Karpas-422 (cell line): ENCODE measurements around the gene OLIG1. TPM values are rescaled to one million over a fixed set of nuclear protein-coding genes. Genes with fewer than 3 reads are reported as not detected.
A peak's percentile ranks its signal among the peaks of the same experiment; 100 is the strongest.

Experiments
- DNase-seq: peaks from one replicate; pipeline ENCODE4 v3.0.0-alpha.2; 2015
- H2AFZ ChIP-seq: fragments of 200-600 bp; sonication (generic); 2 replicates; pipeline ENCODE4 v1.6.1; 2014; ENCODE audit warnings: antibody characterized with exemption, low read length, mixed read lengths
- H3K27ac ChIP-seq: fragments of 200-600 bp; sonication (generic); 2 replicates; pipeline ENCODE4 v1.5.1; 2014; ENCODE audit warnings: mild to moderate bottlenecking, low read length, moderate library complexity
- H3K27me3 ChIP-seq: fragments of 200-600 bp; sonication (generic); 2 replicates; pipeline ENCODE4 v1.6.1; 2014; ENCODE audit warnings: low read length, mixed read lengths
- H3K36me3 ChIP-seq: fragments of 200-600 bp; sonication (generic); 2 replicates; pipeline ENCODE4 v1.6.1; 2014; ENCODE audit warnings: low read length, mixed read lengths; ENCODE audit not compliant: insufficient read depth
- H3K4me1 ChIP-seq: fragments of 200-600 bp; sonication (generic); 2 replicates; pipeline ENCODE4 v1.6.1; 2014; ENCODE audit warnings: mild to moderate bottlenecking, low read length, mixed read lengths
- H3K4me2 ChIP-seq: fragments of 200-600 bp; sonication (generic); 2 replicates; pipeline ENCODE4 v1.6.1; 2014; ENCODE audit warnings: low read length, low read depth, mild to moderate bottlenecking; ENCODE audit not compliant: poor library complexity, severe bottlenecking
- H3K4me3 ChIP-seq: fragments of 200-600 bp; sonication (generic); 2 replicates; pipeline ENCODE4 v1.5.1; 2014; ENCODE audit warnings: mild to moderate bottlenecking, antibody characterized with exemption, low read length, mixed read lengths
- H3K79me2 ChIP-seq: fragments of 200-600 bp; sonication (generic); 2 replicates; pipeline ENCODE4 v1.6.1; 2014; ENCODE audit warnings: mild to moderate bottlenecking, low read length, mixed read lengths
- H3K9ac ChIP-seq: fragments of 200-600 bp; sonication (generic); 2 replicates; pipeline ENCODE4 v1.6.0; 2014; ENCODE audit warnings: low read length
- H3K9me2 ChIP-seq: fragments of 200-600 bp; sonication (generic), shearing (Covaris generic); replicated peaks from 2 replicates; pipeline ENCODE4 v1.6.0; 2014; ENCODE audit warnings: mild to moderate bottlenecking, low read length, moderate library complexity; ENCODE audit not compliant: insufficient read depth
- H3K9me3 ChIP-seq: fragments of 300-700, 200-600 bp; sonication (generic); 2 replicates; pipeline ENCODE4 v1.6.1; 2014; ENCODE audit warnings: low read length, mixed read lengths
- H4K20me1 ChIP-seq: fragments of 200-600 bp; sonication (generic); 2 replicates; pipeline ENCODE4 v1.6.1; 2014; ENCODE audit warnings: mild to moderate bottlenecking, antibody characterized with exemption, low read length, low read depth; ENCODE audit not compliant: insufficient read depth
- total RNA-seq: library from RNA; depleted of rRNA; stranded (reverse); fragments of >200 nt; shearing (Covaris generic); gene quantifications from 2 replicates; pipeline ENCODE4 v1.2.3, GENCODE V29; 2014; ENCODE audit warnings: low replicate concordance

The OLIG1 gene
- total RNA-seq, 1 experiment from 2014 or later = not detected

- no peaks in the 10 kb centered on the region for H3K27me3 ChIP-seq
- no peaks in the 10 kb centered on the region for H4K20me1 ChIP-seq
- H3K4me1 ChIP-seq = peaks cover 35% of the 10 kb centered on the region
- H3K9me3 ChIP-seq = no peaks in the 10 kb centered on the region
- no peak overlapping the region for H3K4me2 ChIP-seq
- DNase-seq = peak; percentile 52
- no peaks in the 10 kb centered on the region for H3K79me2 ChIP-seq
- H3K9ac ChIP-seq = no peak overlapping the region
- no peaks in the 10 kb centered on the region for H3K36me3 ChIP-seq
- H3K4me3 ChIP-seq = no peak overlapping the region
- H3K27ac ChIP-seq = peak overlapping the region; percentile 70
- H3K9me2 ChIP-seq = no peaks in the 10 kb centered on the region
- H2AFZ ChIP-seq = no peak overlapping the region
These were observed 10.5 kb upstream of the OLIG1 start for GRCh38 chr21:33059380-33059841.

- H4K20me1 ChIP-seq = no peaks in the 10 kb centered on the region
- H3K9me3 ChIP-seq = no peaks in the 10 kb centered on the region
- H3K36me3 ChIP-seq = no peaks in the 10 kb centered on the region
- no peak overlapping the region for H3K27ac ChIP-seq
- H3K4me2 ChIP-seq = no peak overlapping the region
- H3K79me2 ChIP-seq = no peaks in the 10 kb centered on the region
- no peak overlapping the region for H2AFZ ChIP-seq
- H3K9me2 ChIP-seq = no peaks in the 10 kb centered on the region
- no peak overlapping the region for H3K9ac ChIP-seq
- H3K4me1 ChIP-seq = peaks cover 33% of the 10 kb centered on the region
- DNase-seq = no peak
- no peaks in the 10 kb centered on the region for H3K27me3 ChIP-seq
- H3K4me3 ChIP-seq = no peak overlapping the region
These were observed 8.7 kb upstream of the OLIG1 start for GRCh38 chr21:33061233-33061632.

- Histone ChIP-seq H3K9me2 (no peaks in the 10 kb centered on the region), H3K79me2 (no peaks in the 10 kb centered on the region), H3K27me3 (no peaks in the 10 kb centered on the region; the same call in 1 of the 2 replicates), H3K27ac (no peak overlapping the region), H3K9ac (no peak overlapping the region), H3K36me3 (no peaks in the 10 kb centered on the region), H3K4me2 (no peak overlapping the region), H2AFZ (no peak overlapping the region), H3K4me1 (peaks cover 42% of the 10 kb centered on the region), H3K4me3 (no peak overlapping the region), H4K20me1 (no peaks in the 10 kb centered on the region), H3K9me3 (no peaks in the 10 kb centered on the region)
- no peak for DNase-seq
These were observed 6.5 kb upstream of the OLIG1 start for GRCh38 chr21:33063375-33063883.

- H3K4me2 ChIP-seq = no peak overlapping the region
These were observed 5.9 kb upstream of the OLIG1 start for GRCh38 chr21:33063907-33064622.

GRCh38 chr21:33064623-33065390, 5.1 kb upstream of the OLIG1 start:
- no peak overlapping the region for H3K4me3 ChIP-seq
- no peaks in the 10 kb centered on the region for H3K36me3 ChIP-seq
- H3K9ac ChIP-seq = no peak overlapping the region
- no peak for DNase-seq
- no peak overlapping the region for H3K4me2 ChIP-seq
- peaks cover 28% of the 10 kb centered on the region for H3K4me1 ChIP-seq
- no peak overlapping the region for H3K27ac ChIP-seq
- H3K9me2 ChIP-seq = no peaks in the 10 kb centered on the region
- no peaks in the 10 kb centered on the region; the same call in 1 of the 2 replicates for H3K27me3 ChIP-seq
- no peak overlapping the region for H2AFZ ChIP-seq
- H3K9me3 ChIP-seq = peaks cover 4% of the 10 kb centered on the region
- H4K20me1 ChIP-seq = no peaks in the 10 kb centered on the region
- H3K79me2 ChIP-seq = no peaks in the 10 kb centered on the region

More at GRCh38 chr21:33063907-33064622, 5.9 kb upstream of the OLIG1 start:
- H3K27ac ChIP-seq = no peak overlapping the region
- peaks cover 36% of the 10 kb centered on the region for H3K4me1 ChIP-seq
- no peaks in the 10 kb centered on the region for H3K79me2 ChIP-seq
- H3K9me2 ChIP-seq = no peaks in the 10 kb centered on the region
- no peak overlapping the region for H3K9ac ChIP-seq
- no peak overlapping the region for H3K4me3 ChIP-seq
- H4K20me1 ChIP-seq = no peaks in the 10 kb centered on the region
- H3K36me3 ChIP-seq = no peaks in the 10 kb centered on the region
- H2AFZ ChIP-seq = no peak overlapping the region
- H3K9me3 ChIP-seq = peaks cover under 1% of the 10 kb centered on the region
- H3K27me3 ChIP-seq = no peaks in the 10 kb centered on the region; the same call in 1 of the 2 replicates
- DNase-seq = no peak

GRCh38 chr21:33067043-33067442, 2.9 kb upstream of the OLIG1 start:
- DNase-seq = no peak
- Histone ChIP-seq H3K9me3 (peaks cover 4% of the 10 kb centered on the region), H3K4me2 (peak overlapping the region; percentile 36), H3K9me2 (no peaks in the 10 kb centered on the region), H2AFZ (0 out of 2 replicates have a peak overlapping the region, but pooled peaks have one; percentile 10), H3K27me3 (no peaks in the 10 kb centered on the region; the same call in 1 of the 2 replicates), H4K20me1 (no peaks in the 10 kb centered on the region), H3K36me3 (no peaks in the 10 kb centered on the region), H3K79me2 (no peaks in the 10 kb centered on the region), H3K9ac (peak overlapping the region; percentile 17), H3K4me1 (peaks cover 18% of the 10 kb centered on the region), H3K27ac (no peak overlapping the region), H3K4me3 (no peak overlapping the region)

- Histone ChIP-seq H3K4me1 (peaks cover 18% of the 10 kb centered on the region), H3K27ac (no peak overlapping the region), H3K4me3 (no peak overlapping the region), H3K9me2 (no peaks in the 10 kb centered on the region), H3K4me2 (peak overlapping the region; percentile 36), H3K36me3 (no peaks in the 10 kb centered on the region), H4K20me1 (no peaks in the 10 kb centered on the region), H2AFZ (0 out of 2 replicates have a peak overlapping the region, but pooled peaks have one; percentile 10), H3K27me3 (no peaks in the 10 kb centered on the region; the same call in 1 of the 2 replicates), H3K79me2 (no peaks in the 10 kb centered on the region), H3K9me3 (peaks cover 4% of the 10 kb centered on the region), H3K9ac (peak overlapping the region; percentile 17)
- peak; percentile 72 for DNase-seq
These were observed 2.5 kb upstream of the OLIG1 start for GRCh38 chr21:33067457-33067856.

GRCh38 chr21:33069243-33069642, 698 bp upstream of the OLIG1 start:
- Histone ChIP-seq H3K79me2 (no peaks in the 10 kb centered on the region), H2AFZ (no peak overlapping the region), H3K27ac (no peak overlapping the region), H3K4me2 (no peak overlapping the region), H3K9ac (no peak overlapping the region), H3K27me3 (no peaks in the 10 kb centered on the region; the same call in 1 of the 2 replicates), H3K4me3 (no peak overlapping the region), H3K9me2 (no peaks in the 10 kb centered on the region), H3K4me1 (peaks cover 18% of the 10 kb centered on the region), H4K20me1 (no peaks in the 10 kb centered on the region), H3K36me3 (no peaks in the 10 kb centered on the region), H3K9me3 (peaks cover 4% of the 10 kb centered on the region)
- DNase-seq = no peak
